Muscle layer of colon (tissue), 2 donors: ENCODE data around the gene TMEM272.

ENCODE experiments used
- H3K27ac ChIP-seq: one replicate; pipeline ENCODE4 v1.7.0; 2013; ENCODE audit warnings: low read depth, mild to moderate bottlenecking, low read length, moderate library complexity
- H3K27me3 ChIP-seq, 2 donors: one replicate each; pipeline ENCODE4 v1.7.0; 2013; ENCODE audit warnings: low read length in 2 of 2, mild to moderate bottlenecking in 2 of 2; ENCODE audit not compliant: insufficient read depth in 2 of 2, control insufficient read depth in 1 of 2
- H3K36me3 ChIP-seq: one replicate; pipeline ENCODE4 v1.7.0; 2013; ENCODE audit warnings: mild to moderate bottlenecking, low read length; ENCODE audit not compliant: insufficient read depth
- H3K4me1 ChIP-seq: one replicate; pipeline ENCODE4 v1.7.0; 2013; ENCODE audit warnings: mild to moderate bottlenecking, low read length; ENCODE audit not compliant: insufficient read depth
- H3K4me3 ChIP-seq, 2 donors: one replicate each; pipeline ENCODE4 v1.7.0; 2013; ENCODE audit warnings: low read length in 2 of 2, low read depth in 1 of 2, mild to moderate bottlenecking in 1 of 2, moderate library complexity in 1 of 2
- H3K9ac ChIP-seq: one replicate; pipeline ENCODE4 v1.7.0; 2013; ENCODE audit warnings: low read length
- H3K9me3 ChIP-seq: one replicate; pipeline ENCODE4 v1.7.0; 2013; ENCODE audit warnings: mild to moderate bottlenecking, low read length
- donor health status: abdominal sarcoma.
- donor health status: Adenocarcinoma of cecum.

The TMEM272 gene

GRCh38 chr13:51803422-51804294 is 41.3 kb downstream of the TMEM272 start, which contains the start of gene DHRS12:
Gene DHRS12 (minus strand): TSS chr13:51804163. CDS start chr13:51799659, 4,504 bp downstream.
- peak within 1 kb of the TSS; percentile 80 for H3K9ac ChIP-seq
- peak within 1 kb of the TSS; percentile 76 to 84 for H3K4me3 ChIP-seq
- H3K27me3 ChIP-seq, result no peaks in the 10 kb centered on the region
- no peaks in the 10 kb centered on the region for H3K9me3 ChIP-seq
- H3K27ac ChIP-seq, result peak within 1 kb of the TSS; percentile 84
- peaks cover 39% of the 10 kb centered on the region for H3K4me1 ChIP-seq
- H3K36me3 ChIP-seq, result no peaks in the 10 kb centered on the region

- peak overlapping the region; percentile 84 for H3K27ac ChIP-seq
- H3K27me3 ChIP-seq, result no peaks in the 10 kb centered on the region
- peaks cover 39% of the 10 kb centered on the region for H3K4me1 ChIP-seq
- peak overlapping the region in 1 of 2 donors; percentile 84 for H3K4me3 ChIP-seq
- H3K9me3 ChIP-seq, result no peaks in the 10 kb centered on the region
- peak overlapping the region; percentile 80 for H3K9ac ChIP-seq
- no peaks in the 10 kb centered on the region for H3K36me3 ChIP-seq
Observed at GRCh38 chr13:51802631-51803418, 42.2 kb downstream of the TMEM272 start.

GRCh38 chr13:51801631-51802099 is 43.3 kb downstream of the TMEM272 start:
- peaks cover 39% of the 10 kb centered on the region for H3K4me1 ChIP-seq
- H3K36me3 ChIP-seq, result peaks cover 2% of the 10 kb centered on the region
- H3K4me3 ChIP-seq, result no peak overlapping the region
- H3K9me3 ChIP-seq, result no peaks in the 10 kb centered on the region
- no peak overlapping the region for H3K9ac ChIP-seq
- H3K27me3 ChIP-seq, result no peaks in the 10 kb centered on the region
- H3K27ac ChIP-seq, result peak overlapping the region; percentile 39

GRCh38 chr13:51800486-51800885 is 44.5 kb downstream of the TMEM272 start:
- Histone ChIP-seq H3K27me3 (no peaks in the 10 kb centered on the region), H3K4me3 (no peak overlapping the region), H3K9me3 (no peaks in the 10 kb centered on the region), H3K27ac (no peak overlapping the region), H3K9ac (no peak overlapping the region), H3K36me3 (peaks cover 5% of the 10 kb centered on the region), H3K4me1 (peaks cover 39% of the 10 kb centered on the region)

- no peak overlapping the region for H3K27ac ChIP-seq
- no peaks in the 10 kb centered on the region for H3K9me3 ChIP-seq
- peaks cover 5% of the 10 kb centered on the region for H3K36me3 ChIP-seq
- H3K27me3 ChIP-seq, result no peaks in the 10 kb centered on the region
- no peak overlapping the region for H3K4me3 ChIP-seq
- peaks cover 36% of the 10 kb centered on the region for H3K4me1 ChIP-seq
- H3K9ac ChIP-seq, result no peak overlapping the region
Observed at GRCh38 chr13:51799261-51799660, 45.7 kb downstream of the TMEM272 start.

- Histone ChIP-seq H3K4me1 (peaks cover 31% of the 10 kb centered on the region), H3K27ac (no peak overlapping the region), H3K27me3 (no peaks in the 10 kb centered on the region), H3K4me3 (no peak overlapping the region), H3K36me3 (peaks cover 5% of the 10 kb centered on the region), H3K9me3 (no peaks in the 10 kb centered on the region), H3K9ac (no peak overlapping the region)
Observed at GRCh38 chr13:51797664-51798488, 47.1 kb downstream of the TMEM272 start.

- no peak overlapping the region for H3K9ac ChIP-seq
- no peaks in the 10 kb centered on the region for H3K9me3 ChIP-seq
- no peaks in the 10 kb centered on the region for H3K27me3 ChIP-seq
- peaks cover 5% of the 10 kb centered on the region for H3K36me3 ChIP-seq
- H3K4me3 ChIP-seq, result no peak overlapping the region
- H3K27ac ChIP-seq, result no peak overlapping the region
- H3K4me1 ChIP-seq, result peaks cover 18% of the 10 kb centered on the region
Observed at GRCh38 chr13:51796546-51796945, 48.4 kb downstream of the TMEM272 start.

GRCh38 chr13:51795419-51795818 is 49.6 kb downstream of the TMEM272 start:
- no peaks in the 10 kb centered on the region for H3K9me3 ChIP-seq
- peaks cover 6% of the 10 kb centered on the region for H3K4me1 ChIP-seq
- H3K4me3 ChIP-seq, result no peak overlapping the region
- H3K27me3 ChIP-seq, result no peaks in the 10 kb centered on the region
- no peak overlapping the region for H3K27ac ChIP-seq
- peaks cover 5% of the 10 kb centered on the region for H3K36me3 ChIP-seq
- H3K9ac ChIP-seq, result no peak overlapping the region

GRCh38 chr13:51794964-51795363 is 50.0 kb downstream of the TMEM272 start:
- Histone ChIP-seq H3K9ac (no peak overlapping the region), H3K4me3 (no peak overlapping the region), H3K27ac (no peak overlapping the region), H3K4me1 (peaks cover 2% of the 10 kb centered on the region), H3K9me3 (no peaks in the 10 kb centered on the region), H3K36me3 (peaks cover 5% of the 10 kb centered on the region), H3K27me3 (no peaks in the 10 kb centered on the region)

- H3K9ac ChIP-seq, result no peak overlapping the region
- H3K4me3 ChIP-seq, result no peak overlapping the region
- no peak overlapping the region for H3K27ac ChIP-seq
- no peaks in the 10 kb centered on the region for H3K9me3 ChIP-seq
- H3K4me1 ChIP-seq, result no peaks in the 10 kb centered on the region
- H3K36me3 ChIP-seq, result peaks cover 5% of the 10 kb centered on the region
- no peaks in the 10 kb centered on the region for H3K27me3 ChIP-seq
Observed at GRCh38 chr13:51793570-51794271, 51.3 kb downstream of the TMEM272 start.
